Measurements from ENCODE around the gene SLAMF1. TPM values are rescaled to one million over a fixed set of nuclear protein-coding genes. Genes with fewer than 3 reads are reported as not detected.

The SLAMF1 gene
- polyA plus RNA-seq, 2 donors: 0.26 to 0.29 TPM

DNA sequence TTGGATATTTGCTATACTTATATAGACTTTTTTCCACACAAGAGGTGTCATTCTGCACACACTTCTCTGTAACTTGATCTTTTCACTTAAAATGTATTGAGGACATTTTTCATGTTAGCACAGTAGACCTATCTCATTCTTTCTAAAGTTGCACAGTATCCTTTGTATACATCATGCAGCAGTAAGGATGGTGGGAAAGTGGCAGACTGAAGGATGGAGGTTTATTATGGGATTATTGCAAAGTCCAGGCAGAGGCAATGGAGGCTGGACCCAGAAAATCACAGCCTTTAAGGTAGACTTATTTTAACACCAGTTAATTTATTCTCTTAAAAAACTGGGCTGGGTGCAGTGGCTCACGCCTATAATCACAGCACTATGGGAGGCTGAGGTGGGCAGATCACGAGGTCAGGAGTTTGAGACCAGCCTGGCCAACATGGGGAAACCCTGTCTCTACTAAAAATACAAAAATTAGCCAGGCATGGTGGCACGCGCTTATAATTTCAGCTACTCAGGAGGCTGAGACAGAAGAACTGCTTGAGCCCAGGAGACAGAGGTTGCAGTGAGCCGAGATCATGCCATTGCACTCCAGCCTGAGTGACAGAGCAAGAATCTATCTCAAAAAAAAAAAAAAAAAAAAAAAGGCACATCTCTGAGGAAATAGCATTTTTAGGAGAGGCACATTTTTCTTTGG, 25.8 kb downstream of the SLAMF1 start:
- Histone ChIP-seq H3K4me3 (ENCODE audit: low read depth in 1 of 2, low read length in 2 of 2) (no peak overlapping the region), H3K9me3 (ENCODE audit: control insufficient read depth in 2 of 2, insufficient read depth in 1 of 2, low read depth in 1 of 2, low read length in 1 of 2) (no peaks in the 10 kb centered on the region), H3K36me3 (ENCODE audit: control insufficient read depth in 2 of 2, insufficient read depth in 2 of 2, low read length in 1 of 2) (no peaks in the 10 kb centered on the region), H3K27ac (ENCODE audit: low read depth in 2 of 2, low read length in 1 of 2) (no peak overlapping the region), H3K27me3 (ENCODE audit: control insufficient read depth in 1 of 2, insufficient read depth in 2 of 2, low read length in 2 of 2) (no peaks in the 10 kb centered on the region), H3K4me1 (ENCODE audit: control insufficient read depth in 2 of 2, insufficient read depth in 2 of 2, low read length in 1 of 2) (no peaks in the 10 kb centered on the region)
- WGBS, 2 donors: 80 to 91% methylated on average over 5 of the region's 5 CpGs

GRCh38 chr1:160619742-160620277, 27.0 kb downstream of the SLAMF1 start:
- Histone ChIP-seq H3K27me3 (ENCODE audit: control insufficient read depth in 1 of 2, insufficient read depth in 2 of 2, low read length in 2 of 2) (no peaks in the 10 kb centered on the region), H3K4me1 (ENCODE audit: control insufficient read depth in 2 of 2, insufficient read depth in 2 of 2, low read length in 1 of 2) (no peaks in the 10 kb centered on the region), H3K36me3 (ENCODE audit: control insufficient read depth in 2 of 2, insufficient read depth in 2 of 2, low read length in 1 of 2) (no peaks in the 10 kb centered on the region), H3K27ac (ENCODE audit: low read depth in 2 of 2, low read length in 1 of 2) (no peak overlapping the region), H3K9me3 (ENCODE audit: control insufficient read depth in 2 of 2, insufficient read depth in 1 of 2, low read depth in 1 of 2, low read length in 1 of 2) (no peaks in the 10 kb centered on the region), H3K4me3 (ENCODE audit: low read depth in 1 of 2, low read length in 2 of 2) (no peak overlapping the region)
- 82 to 87% methylated on average over 4 of the region's 4 CpGs for WGBS, 2 donors

- no peaks in the 10 kb centered on the region for H3K9me3 ChIP-seq (ENCODE audit: control insufficient read depth in 2 of 2, insufficient read depth in 1 of 2, low read depth in 1 of 2, low read length in 1 of 2)
- H3K36me3 ChIP-seq (ENCODE audit: control insufficient read depth in 2 of 2, insufficient read depth in 2 of 2, low read length in 1 of 2): no peaks in the 10 kb centered on the region
- H3K27ac ChIP-seq (ENCODE audit: low read depth in 2 of 2, low read length in 1 of 2): no peak overlapping the region
- 91% methylated on average over 3 of the region's 3 CpGs for WGBS, 2 donors
- H3K4me3 ChIP-seq (ENCODE audit: low read depth in 1 of 2, low read length in 2 of 2): no peak overlapping the region
- no peaks in the 10 kb centered on the region for H3K4me1 ChIP-seq (ENCODE audit: control insufficient read depth in 2 of 2, insufficient read depth in 2 of 2, low read length in 1 of 2)
- no peaks in the 10 kb centered on the region for H3K27me3 ChIP-seq (ENCODE audit: control insufficient read depth in 1 of 2, insufficient read depth in 2 of 2, low read length in 2 of 2)
Measured at GRCh38 chr1:160618763-160619274, 28.0 kb downstream of the SLAMF1 start.

DNA sequence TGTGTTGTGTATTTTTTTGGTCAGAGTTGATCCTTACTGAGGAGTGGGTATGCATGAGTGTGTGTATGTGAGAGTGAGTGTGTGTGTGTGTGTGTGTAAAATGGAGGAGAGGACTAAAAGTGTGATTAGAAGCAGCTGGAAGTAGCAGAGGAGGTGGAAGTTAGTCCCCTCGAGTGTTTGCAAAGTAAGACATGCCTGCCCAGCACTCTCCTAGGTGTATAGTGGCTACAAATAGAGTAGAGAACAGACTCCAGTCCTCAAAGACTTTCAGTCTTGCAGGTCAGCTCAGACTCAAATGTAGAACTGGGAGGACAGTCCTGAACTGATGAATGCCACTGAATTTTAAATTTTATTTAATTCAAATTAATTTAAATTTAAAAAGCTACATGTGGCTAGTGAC, 28.5 kb downstream of the SLAMF1 start:
- 73 to 77% methylated on average over 1 of the region's 1 CpG for WGBS, 2 donors

GRCh38 chr1:160615660-160616059, 31.2 kb downstream of the SLAMF1 start:
- no peaks in the 10 kb centered on the region for H3K4me1 ChIP-seq (ENCODE audit: control insufficient read depth in 2 of 2, insufficient read depth in 2 of 2, low read length in 1 of 2)
- H3K36me3 ChIP-seq (ENCODE audit: control insufficient read depth in 2 of 2, insufficient read depth in 2 of 2, low read length in 1 of 2): no peaks in the 10 kb centered on the region
- H3K27ac ChIP-seq (ENCODE audit: low read depth in 2 of 2, low read length in 1 of 2): no peak overlapping the region
- H3K4me3 ChIP-seq (ENCODE audit: low read depth in 1 of 2, low read length in 2 of 2): no peak overlapping the region
- 86 to 88% methylated on average over 2 of the region's 2 CpGs for WGBS, 2 donors
- H3K9me3 ChIP-seq (ENCODE audit: control insufficient read depth in 2 of 2, insufficient read depth in 1 of 2, low read depth in 1 of 2, low read length in 1 of 2): no peaks in the 10 kb centered on the region
- no peaks in the 10 kb centered on the region for H3K27me3 ChIP-seq (ENCODE audit: control insufficient read depth in 1 of 2, insufficient read depth in 2 of 2, low read length in 2 of 2)

More for the DNA sequence above, 28.5 kb downstream of the SLAMF1 start:
- Histone ChIP-seq H3K27ac (ENCODE audit: low read depth in 2 of 2, low read length in 1 of 2) (no peak overlapping the region), H3K4me3 (ENCODE audit: low read depth in 1 of 2, low read length in 2 of 2) (no peak overlapping the region), H3K9me3 (ENCODE audit: control insufficient read depth in 2 of 2, insufficient read depth in 1 of 2, low read depth in 1 of 2, low read length in 1 of 2) (no peaks in the 10 kb centered on the region), H3K4me1 (ENCODE audit: control insufficient read depth in 2 of 2, insufficient read depth in 2 of 2, low read length in 1 of 2) (no peaks in the 10 kb centered on the region), H3K36me3 (ENCODE audit: control insufficient read depth in 2 of 2, insufficient read depth in 2 of 2, low read length in 1 of 2) (no peaks in the 10 kb centered on the region), H3K27me3 (ENCODE audit: control insufficient read depth in 1 of 2, insufficient read depth in 2 of 2, low read length in 2 of 2) (no peaks in the 10 kb centered on the region)

DNA sequence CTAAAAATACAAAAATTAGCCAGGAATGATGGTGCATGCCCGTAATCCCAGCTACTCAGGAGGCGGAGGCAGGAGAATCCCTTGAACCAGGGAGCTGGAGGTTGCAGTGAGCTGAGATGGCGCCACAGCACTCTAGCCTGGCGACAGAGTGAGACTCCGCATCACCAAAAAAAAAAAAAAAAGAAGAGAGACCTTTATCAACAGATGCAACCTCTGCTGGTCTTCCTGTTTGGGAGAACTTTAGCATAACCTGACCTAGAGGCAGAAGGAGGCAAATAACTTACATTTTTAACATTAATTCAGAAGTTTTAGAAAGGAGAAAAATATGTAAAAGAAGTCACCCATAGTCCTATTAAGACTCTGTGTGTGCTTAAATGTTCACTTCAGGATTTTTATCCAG, 32.4 kb downstream of the SLAMF1 start:
- no peaks in the 10 kb centered on the region for H3K9me3 ChIP-seq (ENCODE audit: control insufficient read depth in 2 of 2, insufficient read depth in 1 of 2, low read depth in 1 of 2, low read length in 1 of 2)
- H3K27me3 ChIP-seq (ENCODE audit: control insufficient read depth in 1 of 2, insufficient read depth in 2 of 2, low read length in 2 of 2): no peaks in the 10 kb centered on the region
- 83 to 90% methylated on average over 5 of the region's 5 CpGs for WGBS, 2 donors
- no peaks in the 10 kb centered on the region for H3K4me1 ChIP-seq (ENCODE audit: control insufficient read depth in 2 of 2, insufficient read depth in 2 of 2, low read length in 1 of 2)
- no peak overlapping the region for H3K27ac ChIP-seq (ENCODE audit: low read depth in 2 of 2, low read length in 1 of 2)
- no peaks in the 10 kb centered on the region for H3K36me3 ChIP-seq (ENCODE audit: control insufficient read depth in 2 of 2, insufficient read depth in 2 of 2, low read length in 1 of 2)
- H3K4me3 ChIP-seq (ENCODE audit: low read depth in 1 of 2, low read length in 2 of 2): no peak overlapping the region

DNA sequence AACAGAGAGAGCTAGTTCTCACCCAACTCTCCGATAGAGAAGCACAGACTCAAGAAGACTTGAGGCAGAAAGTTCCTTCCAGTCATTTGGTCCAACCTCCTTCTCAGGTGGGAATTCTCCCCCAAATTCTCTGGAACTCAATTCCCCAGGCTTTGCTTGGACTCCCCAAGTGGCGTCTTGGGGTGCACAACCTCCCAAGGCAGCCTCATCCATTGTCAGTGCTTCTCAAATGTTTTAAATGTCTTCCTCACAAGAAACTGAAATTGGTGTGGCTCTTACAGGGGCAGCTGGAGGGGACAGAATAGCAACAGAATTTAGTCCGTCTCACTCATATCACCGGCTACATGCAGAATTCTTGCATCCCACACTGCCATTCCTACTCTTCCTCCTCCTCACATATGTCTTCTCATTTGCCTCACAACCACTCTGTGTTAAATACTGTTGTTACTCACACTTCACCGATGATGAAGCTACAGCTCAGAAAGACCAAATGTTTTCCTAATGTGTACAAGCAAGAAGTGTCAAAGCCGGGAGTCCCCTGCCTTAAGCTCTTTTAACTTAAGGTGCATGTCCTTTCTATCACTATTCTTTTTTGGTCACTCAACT, 34.1 kb downstream of the SLAMF1 start:
- Histone ChIP-seq H3K4me3 (ENCODE audit: low read depth in 1 of 2, low read length in 2 of 2) (no peak overlapping the region), H3K27ac (ENCODE audit: low read depth in 2 of 2, low read length in 1 of 2) (no peak overlapping the region), H3K27me3 (ENCODE audit: control insufficient read depth in 1 of 2, insufficient read depth in 2 of 2, low read length in 2 of 2) (no peaks in the 10 kb centered on the region), H3K4me1 (ENCODE audit: control insufficient read depth in 2 of 2, insufficient read depth in 2 of 2, low read length in 1 of 2) (no peaks in the 10 kb centered on the region), H3K9me3 (ENCODE audit: control insufficient read depth in 2 of 2, insufficient read depth in 1 of 2, low read depth in 1 of 2, low read length in 1 of 2) (no peaks in the 10 kb centered on the region), H3K36me3 (ENCODE audit: control insufficient read depth in 2 of 2, insufficient read depth in 2 of 2, low read length in 1 of 2) (no peaks in the 10 kb centered on the region)
- 70 to 85% methylated on average over 6 of the region's 6 CpGs for WGBS, 2 donors

DNA sequence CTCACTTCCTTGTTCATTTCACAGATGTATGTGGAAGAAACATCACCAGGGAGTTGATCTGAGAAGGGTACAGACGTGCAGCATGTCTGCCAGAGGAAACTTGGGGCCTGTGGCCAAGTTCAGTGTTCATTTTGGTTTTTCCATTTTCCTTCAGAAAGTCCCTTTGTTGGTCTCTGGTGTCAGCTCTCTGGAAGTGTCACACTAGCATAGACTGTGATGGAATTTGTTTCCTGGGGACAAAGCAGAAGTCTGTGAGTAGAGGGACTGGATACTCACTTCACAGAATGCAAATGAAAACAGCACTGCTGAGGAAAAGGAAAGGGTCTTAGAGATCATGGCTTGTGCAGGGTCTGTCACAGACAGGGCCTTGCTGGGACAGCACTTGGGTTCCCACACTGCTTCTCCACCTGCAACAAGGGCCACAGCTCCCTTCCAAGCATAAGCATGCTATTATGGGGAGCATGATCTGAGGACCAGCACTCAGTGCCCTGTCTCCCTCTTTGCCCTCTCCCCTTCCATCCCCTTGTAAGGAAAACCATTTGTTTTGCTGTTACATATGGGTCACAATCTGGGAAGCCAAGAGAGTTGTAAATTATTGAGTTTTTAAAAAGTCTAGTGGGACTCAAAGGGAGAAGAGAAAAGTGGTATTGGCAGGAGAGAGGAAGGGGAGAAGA, 36.1 kb downstream of the SLAMF1 start:
- WGBS, 2 donors: 8 to 11% methylated on average over 1 of the region's 1 CpG
- H3K36me3 ChIP-seq (ENCODE audit: control insufficient read depth in 2 of 2, insufficient read depth in 2 of 2, low read length in 1 of 2): no peaks in the 10 kb centered on the region
- no peaks in the 10 kb centered on the region for H3K9me3 ChIP-seq (ENCODE audit: control insufficient read depth in 2 of 2, insufficient read depth in 1 of 2, low read depth in 1 of 2, low read length in 1 of 2)
- H3K27me3 ChIP-seq (ENCODE audit: control insufficient read depth in 1 of 2, insufficient read depth in 2 of 2, low read length in 2 of 2): no peaks in the 10 kb centered on the region
- H3K27ac ChIP-seq (ENCODE audit: low read depth in 2 of 2, low read length in 1 of 2): no peak overlapping the region
- H3K4me3 ChIP-seq (ENCODE audit: low read depth in 1 of 2, low read length in 2 of 2): no peak overlapping the region
- no peaks in the 10 kb centered on the region for H3K4me1 ChIP-seq (ENCODE audit: control insufficient read depth in 2 of 2, insufficient read depth in 2 of 2, low read length in 1 of 2)

DNA sequence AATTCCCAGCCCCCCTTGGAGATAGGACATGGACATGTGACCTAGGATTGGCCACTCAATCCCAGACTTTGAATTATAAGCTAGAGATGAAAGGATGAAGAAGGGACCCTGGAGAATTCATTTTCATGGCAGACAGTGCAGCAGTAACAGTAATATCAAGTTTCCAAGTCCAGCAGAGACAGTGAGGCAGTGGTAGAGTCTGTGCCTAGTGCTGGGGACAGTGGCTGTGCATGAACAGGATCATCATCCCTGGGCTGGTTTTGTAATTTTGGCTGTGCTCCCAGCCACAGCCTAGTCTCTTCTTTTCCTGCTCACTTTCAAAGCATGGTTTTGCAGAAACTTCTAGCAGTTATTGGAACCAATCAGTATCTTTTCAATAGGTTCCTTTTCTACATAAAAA, 37.9 kb downstream of the SLAMF1 start:
- H3K9me3 ChIP-seq (ENCODE audit: control insufficient read depth in 2 of 2, insufficient read depth in 1 of 2, low read depth in 1 of 2, low read length in 1 of 2): no peaks in the 10 kb centered on the region
- H3K27ac ChIP-seq (ENCODE audit: low read depth in 2 of 2, low read length in 1 of 2): no peak overlapping the region
- H3K27me3 ChIP-seq (ENCODE audit: control insufficient read depth in 1 of 2, insufficient read depth in 2 of 2, low read length in 2 of 2): no peaks in the 10 kb centered on the region
- H3K4me1 ChIP-seq (ENCODE audit: control insufficient read depth in 2 of 2, insufficient read depth in 2 of 2, low read length in 1 of 2): no peaks in the 10 kb centered on the region
- H3K4me3 ChIP-seq (ENCODE audit: low read depth in 1 of 2, low read length in 2 of 2): no peak overlapping the region
- no peaks in the 10 kb centered on the region for H3K36me3 ChIP-seq (ENCODE audit: control insufficient read depth in 2 of 2, insufficient read depth in 2 of 2, low read length in 1 of 2)
